Endothelial cell of umbilical vein (primary cell): ENCODE data around the gene TBPL1. TPM values are rescaled to one million over a fixed set of nuclear protein-coding genes. Genes with fewer than 3 reads are reported as not detected.

Source experiments
- BruUV-seq: library from RNA; stranded (reverse); fragments of 400-500 nt; replicated peaks from 2 replicates; lab custom pipeline; 2021; lab: Mats Ljungman, UMichigan
- CTCF ChIA-PET: fragments of 300-600, 350-600 bp; sonication (Branson Sonifier 250); formaldehyde crosslinking; loops from one replicate; lab custom pipeline; 2021; ENCODE audit warnings: antibody characterized with exemption, inconsistent platforms; lab: Charles Lee
- POLR2A ChIA-PET: fragments of 300-600, 350-600 bp; sonication (Branson Sonifier 250); formaldehyde crosslinking; loops from one replicate; lab custom pipeline; 2021; ENCODE audit warnings: antibody characterized with exemption, inconsistent platforms; lab: Charles Lee
- DNase-seq: peaks from one replicate; pipeline ENCODE4 v3.0.0-alpha.2; 2011; ENCODE audit warnings: low read depth, low spot score
- FAIRE-seq: peaks from 2 replicates; lab custom pipeline; 2011; peaks lifted over from hg19 to GRCh38; lab: Jason Lieb, UNC
- H2AFZ ChIP-seq: 2 replicates; pipeline ENCODE4 v1.6.0; 2012; ENCODE audit warnings: low read depth, low read length, control low read depth, inconsistent platforms
- H3K27ac ChIP-seq: 2 replicates; pipeline ENCODE4 v1.5.1; 2011; ENCODE audit warnings: low read depth, mild to moderate bottlenecking, control low read depth, low read length, moderate library complexity; ENCODE audit not compliant: insufficient read depth
- H3K27me3 ChIP-seq, 2 experiments: 2 replicates each; pipeline versions ENCODE4 v1.6.0 to v1.6.1; 2011; ENCODE audit warnings: low read length in 2 of 2, mixed read lengths in 1 of 2; ENCODE audit not compliant: control insufficient read depth in 2 of 2, insufficient read depth in 2 of 2
- H3K36me3 ChIP-seq, 2 experiments: 2 replicates in 1 of 2; 3 replicates in 1 of 2; pipeline ENCODE4 v1.5.1; 2011; ENCODE audit warnings: low read length in 2 of 2, mild to moderate bottlenecking in 1 of 2, moderate library complexity in 1 of 2; ENCODE audit not compliant: control insufficient read depth in 2 of 2, insufficient read depth in 2 of 2; ENCODE audit errors: extremely low read depth in 1 of 2
- H3K4me1 ChIP-seq: 3 replicates; pipeline ENCODE4 v1.5.1; 2011; ENCODE audit warnings: mild to moderate bottlenecking, low read length; ENCODE audit not compliant: control insufficient read depth, insufficient read depth; ENCODE audit errors: extremely low read depth
- H3K4me2 ChIP-seq: 2 replicates; pipeline ENCODE4 v1.6.1; 2011; ENCODE audit warnings: low read length, control low read depth, mixed read lengths; ENCODE audit not compliant: insufficient read depth
- H3K4me3 ChIP-seq, 3 experiments: fragments of 200-600 bp in 1 of 3; sonication (generic), shearing (Covaris generic) in 1 of 3; replicated peaks in 1 of 3; 2 replicates each; pipeline ENCODE4 v1.5.1; 2011 to 2016; ENCODE audit warnings: control low read depth in 3 of 3, low read length in 3 of 3, mild to moderate bottlenecking in 2 of 3, inconsistent platforms in 1 of 3, low read depth in 1 of 3, moderate library complexity in 1 of 3; ENCODE audit not compliant: insufficient read depth in 1 of 3
- H3K79me2 ChIP-seq: 2 replicates; pipeline ENCODE4 v1.6.0; 2012; ENCODE audit warnings: low read length, inconsistent platforms; ENCODE audit not compliant: control insufficient read depth, insufficient read depth
- H3K9ac ChIP-seq: replicated peaks from 2 replicates; pipeline ENCODE3; 2011; ENCODE audit warnings: low read length, control low read depth; ENCODE audit not compliant: insufficient read depth; ENCODE audit errors: extremely low read depth
- H3K9me1 ChIP-seq: replicated peaks from 3 replicates; pipeline ENCODE4 v1.6.0; 2011; ENCODE audit warnings: mild to moderate bottlenecking, low read length; ENCODE audit not compliant: control insufficient read depth, insufficient read depth; ENCODE audit errors: extremely low read depth
- H3K9me3 ChIP-seq: replicated peaks from 2 replicates; pipeline ENCODE4 v1.5.1; 2012; ENCODE audit warnings: low read length, inconsistent platforms; ENCODE audit not compliant: control insufficient read depth, insufficient read depth
- H4K20me1 ChIP-seq: replicated peaks from 2 replicates; pipeline ENCODE3; 2011; ENCODE audit warnings: mild to moderate bottlenecking, low read length; ENCODE audit not compliant: control insufficient read depth, insufficient read depth; ENCODE audit errors: extremely low read depth
- CTCF ChIP-seq, 2 donors: IDR thresholded peaks; 1 replicate in 1 of 2; 2 replicates in 1 of 2; pipeline ENCODE4 v1.5.1; 2011; ENCODE audit warnings: low read length in 2 of 2, mild to moderate bottlenecking in 2 of 2, moderate library complexity in 2 of 2, control low read depth in 1 of 2, inconsistent platforms in 1 of 2, low read depth in 1 of 2; ENCODE audit not compliant: insufficient read depth in 1 of 2; ENCODE audit errors: extremely low read depth in 1 of 2
- FOS ChIP-seq: IDR thresholded peaks from 2 replicates; pipeline ENCODE4 v1.6.1; 2011; ENCODE audit warnings: mild to moderate bottlenecking, low read length, moderate library complexity, borderline replicate concordance; ENCODE audit not compliant: insufficient read depth
- GATA2 ChIP-seq: IDR thresholded peaks from 2 replicates; pipeline ENCODE4 v1.7.0; 2011; ENCODE audit warnings: low read depth, mild to moderate bottlenecking, moderate library complexity, mixed read lengths, low read length; ENCODE audit not compliant: insufficient read length, insufficient read depth
- JUN ChIP-seq: IDR thresholded peaks from 2 replicates; pipeline ENCODE4 v1.6.1; 2011; ENCODE audit warnings: borderline replicate concordance, low read depth; ENCODE audit not compliant: insufficient read length, insufficient read depth
- POLR2A ChIP-seq: IDR thresholded peaks from 2 replicates; pipeline ENCODE4 v1.6.1; 2012; ENCODE audit warnings: low read depth, mild to moderate bottlenecking, control low read depth, low read length
- POLR2AphosphoS5 ChIP-seq: IDR thresholded peaks from 2 replicates; pipeline ENCODE4 v1.6.1; 2012; ENCODE audit warnings: low read depth, mild to moderate bottlenecking, control low read depth, low read length, moderate library complexity; ENCODE audit not compliant: insufficient read depth
- dilution Hi-C: fragments of 300-500 bp; cut with MboI; formaldehyde crosslinking; loops from one replicate; pipeline ENCODE4 v1.15.0; 2019; ENCODE audit warnings: low sequenced_read_pairs; ENCODE audit not compliant: extremely low pct_ligation_motif_present
- intact Hi-C: fragments of 100-400 bp; cut with micrococcal nuclease; formaldehyde crosslinking; loops from one replicate; pipeline ENCODE4 v1.10.0; 2022
- polyA plus RNA-seq, 4 experiments: library from polyadenylated mRNA; depleted of rRNA in 3 of 4; stranded (reverse) in 3 of 4; unstranded in 1 of 4; fragments of >200 nt; gene quantifications; 2 replicates each; pipeline versions ENCODE4 v1.2.1 to v1.2.3, GENCODE V29; 2011 to 2012; ENCODE audit warnings: missing spikeins in 1 of 4
- total RNA-seq: library from RNA; stranded (reverse); gene quantifications from 2 replicates; pipeline ENCODE4 v1.2.3, GENCODE V29; 2021

Gene TBPL1
- total and polyA plus RNA-seq, 2 donors (not counting 3 experiments of a cell fraction or from before 2014, with no cell fraction given) = 19.6 to 31.2 TPM

- Histone ChIP-seq H3K9me1 (no peaks in the 10 kb centered on the region), H3K9me3 (no peaks in the 10 kb centered on the region), H3K79me2 (no peaks in the 10 kb centered on the region), H4K20me1 (no peaks in the 10 kb centered on the region), H3K27me3 (peaks cover 16 to 34% of the 10 kb centered on the region in 2 experiments), H3K4me2 (no peak overlapping the region), H3K27ac (no peak overlapping the region), H2AFZ (no peak overlapping the region), H3K36me3 (no peaks in the 10 kb centered on the region), H3K4me1 (no peaks in the 10 kb centered on the region), H3K9ac (no peak overlapping the region), H3K4me3 (no peak overlapping the region)
- POLR2A ChIA-PET = no interaction called here
- intact Hi-C loops (no loop called here), dilution Hi-C loops (no loop called here)
- no peak for FAIRE-seq
- TF ChIP-seq POLR2A = no peak
- TF ChIP-seq POLR2AphosphoS5 = no peak
- no peak for TF ChIP-seq GATA2
- no peak for TF ChIP-seq JUN
- TF ChIP-seq FOS = no peak
- TF ChIP-seq CTCF (IDR thresholded peaks at IDR 0.05; ENCODE audit: extremely low read depth in 1 of 2, insufficient read depth in 1 of 2, low read depth in 1 of 2, low read length in 2 of 2) = no peak
- DNase-seq = no peak
- no TSS peak for BruUV-seq
- CTCF ChIA-PET = interaction anchor here (1.1 to 3.4 kb wide), 2 partner anchors 13 to 194 kb away, joined by 3 to 28 read pairs; no protein-coding TSS in a partner anchor
Observed at GRCh38 chr6:133903855-133904254, 49.2 kb upstream of the TBPL1 start.
